Measurements from ENCODE around the gene SPPL2A. TPM values are rescaled to one million over a fixed set of nuclear protein-coding genes. Genes with fewer than 3 reads are reported as not detected.

SPPL2A gene
- total and polyA plus RNA-seq, 9 of the 15 experiments (the other 6 are each of a cell fraction or from before 2014, with no cell fraction given) = 9.8 to 66.1 (median 38.0) TPM

- TF ChIP-seq KDM1A (IDR thresholded peaks at IDR 0.05) (no peak), CSDE1 (IDR thresholded peaks at IDR 0.05) (no peak), HNRNPL (IDR thresholded peaks at IDR 0.05; ENCODE audit: low read depth, low read length) (no peak), BCL6 (CRISPR knock-in tag; IDR thresholded peaks at IDR 0.05) (no peak), ZNF280B (CRISPR knock-in tag; IDR thresholded peaks at IDR 0.05) (no peak), SP2 (IDR thresholded peaks at IDR 0.05; ENCODE audit: extremely low read depth, low read depth, low read length, poor library complexity, severe bottlenecking) (no peak), CEBPZ (IDR thresholded peaks at IDR 0.05; ENCODE audit: borderline replicate concordance, low read depth, low read length) (no peak), HEY1 (CRISPR knock-in tag; IDR thresholded peaks at IDR 0.05; ENCODE audit: borderline replicate concordance) (no peak), HOMEZ (CRISPR knock-in tag; IDR thresholded peaks at IDR 0.05) (no peak), TBP (optimal IDR thresholded peaks at IDR 0.05; ENCODE audit: low read depth, low read length) (peak; percentile 47), ZSCAN32 (CRISPR knock-in tag; IDR thresholded peaks at IDR 0.05) (no peak), IRF1 (CRISPR knock-in tag; IDR thresholded peaks at IDR 0.05; ENCODE audit: borderline replicate concordance) (no peak), GTF2F1 (IDR thresholded peaks at IDR 0.05; ENCODE audit: low read depth, low read length) (no peak), E2F6 (IDR thresholded peaks at IDR 0.05; ENCODE audit: borderline replicate concordance in 1 of 2, extremely low read depth in 1 of 2, insufficient read depth in 1 of 2, insufficient read length in 1 of 2, low read depth in 1 of 2, low read length in 1 of 2, poor library complexity in 1 of 2, severe bottlenecking in 1 of 2) (peak in 1 of 2 experiments; percentile 48), ADNP (tag; IDR thresholded peaks at IDR 0.05) (no peak), TFAP4 (CRISPR knock-in tag; IDR thresholded peaks at IDR 0.05; ENCODE audit: borderline replicate concordance) (peak; percentile 93)
These were observed 79.5 kb downstream of the SPPL2A start (continued) for GRCh38 chr15:50685976-50686468.
